Measurements from ENCODE around the gene CCDC13.
"Not testable (repeated sequence)": the region's sequence is repeated elsewhere in the genome, so short reads cannot be mapped to it uniquely, and the experiment has no call there.

Gene CCDC13

GRCh38 chr3:42772670-42773408, at the start of gene CCDC13:
TSS of gene CCDC13 (minus strand) at chr3:42773253. CDS start at chr3:42758345, 14,908 bp downstream.
- peak in 55 of 56 donors; percentile 41 to 97 (median 87) for DNase-seq

GRCh38 chr3:42822828-42823227, 49.8 kb upstream of the CCDC13 start:
- DNase-seq: no peak

GRCh38 chr3:42820746-42821051, 47.6 kb upstream of the CCDC13 start:
- DNase-seq: no peak

DNA sequence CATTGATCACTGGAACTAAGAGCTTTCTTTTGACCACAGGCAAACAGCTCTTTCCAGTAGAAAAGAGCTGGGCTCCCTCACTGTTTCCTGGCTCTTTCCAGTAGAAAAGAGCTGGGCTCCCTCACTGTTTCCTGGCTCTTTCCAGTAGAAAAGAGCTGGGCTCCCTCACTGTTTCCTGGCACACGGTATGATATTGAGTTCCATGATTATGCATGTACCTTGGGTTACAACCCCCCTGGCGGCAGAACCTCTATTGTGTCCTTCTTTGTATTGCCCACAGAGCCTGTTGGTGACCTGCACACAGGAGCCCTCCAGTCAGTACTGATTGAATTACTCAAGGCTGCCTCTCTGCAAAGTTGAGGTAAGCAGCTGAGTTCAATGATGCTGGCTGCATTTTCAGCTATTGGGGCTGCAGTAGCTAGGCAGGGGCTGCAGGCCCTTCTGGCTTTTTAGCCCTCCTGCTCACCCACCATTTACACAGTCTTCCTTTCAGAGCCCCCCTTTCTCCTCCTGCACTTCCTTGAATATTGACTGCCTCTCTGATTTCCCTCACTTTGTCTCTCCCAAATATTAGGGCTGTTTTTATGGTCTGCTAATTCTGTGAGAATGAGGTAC, 46.4 kb upstream of the CCDC13 start:
- no peak for DNase-seq

- no peak for DNase-seq
Observed at GRCh38 chr3:42815826-42816225, 42.8 kb upstream of the CCDC13 start.

DNA sequence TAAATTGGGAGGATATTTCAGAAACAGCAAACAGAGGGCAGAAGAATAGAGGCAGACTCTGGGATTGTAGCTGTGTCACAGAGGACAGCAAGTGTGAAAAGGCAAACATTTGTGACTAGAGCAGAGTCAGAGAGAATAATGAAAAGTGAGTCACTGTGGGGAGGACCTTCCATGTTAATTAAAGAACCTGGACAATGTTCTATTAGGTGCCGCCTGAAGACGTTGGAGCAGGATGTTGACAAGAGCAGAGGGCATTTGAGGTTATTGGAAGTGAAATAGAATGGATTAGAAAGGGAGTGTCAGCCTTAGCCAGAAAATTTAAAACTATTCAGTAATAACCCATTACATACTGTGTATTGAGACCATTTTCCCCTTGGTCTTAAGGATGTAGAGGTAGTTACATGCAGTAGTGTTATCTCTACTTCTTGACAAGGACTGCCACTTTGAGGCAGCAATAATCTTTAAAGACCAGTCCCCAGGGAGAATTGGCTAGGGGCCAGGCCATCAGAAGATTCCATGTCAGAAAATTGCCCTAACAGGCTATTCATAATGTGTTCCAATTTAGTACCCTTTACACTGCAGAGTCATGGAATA, 42.0 kb upstream of the CCDC13 start:
- no peak for DNase-seq

GRCh38 chr3:42814246-42814645, 41.2 kb upstream of the CCDC13 start:
- DNase-seq: no peak

GRCh38 chr3:42811118-42811883, 38.2 kb upstream of the CCDC13 start:
- DNase-seq: not testable (repeated sequence)

DNA sequence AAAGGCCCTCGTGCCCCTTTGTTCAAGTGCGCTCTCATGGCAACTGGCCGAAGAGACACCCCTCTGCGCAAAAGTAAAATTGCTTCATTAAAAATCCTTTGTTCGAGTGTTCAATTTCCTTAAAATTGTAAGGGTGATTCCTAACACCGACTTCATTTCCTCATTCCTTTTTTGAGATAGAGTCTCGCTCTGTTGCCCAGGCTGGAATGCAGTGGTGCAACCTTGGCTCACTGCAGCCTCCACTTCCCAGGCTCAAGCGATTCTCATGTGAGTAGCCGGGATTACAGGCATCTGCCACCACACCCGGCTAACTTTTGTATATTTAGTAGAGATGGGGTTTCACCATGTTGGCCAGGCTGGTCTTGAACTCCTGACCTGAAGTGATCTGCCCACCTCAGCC, 37.7 kb upstream of the CCDC13 start:
- not testable (repeated sequence) for DNase-seq

- no peak for DNase-seq
Observed at GRCh38 chr3:42809202-42809601, 36.1 kb upstream of the CCDC13 start, which contains the start of gene ACKR2. TSS of gene ACKR2 (plus strand) at chr3:42809445. CDS start at chr3:42864503, 55,058 bp downstream.

DNA sequence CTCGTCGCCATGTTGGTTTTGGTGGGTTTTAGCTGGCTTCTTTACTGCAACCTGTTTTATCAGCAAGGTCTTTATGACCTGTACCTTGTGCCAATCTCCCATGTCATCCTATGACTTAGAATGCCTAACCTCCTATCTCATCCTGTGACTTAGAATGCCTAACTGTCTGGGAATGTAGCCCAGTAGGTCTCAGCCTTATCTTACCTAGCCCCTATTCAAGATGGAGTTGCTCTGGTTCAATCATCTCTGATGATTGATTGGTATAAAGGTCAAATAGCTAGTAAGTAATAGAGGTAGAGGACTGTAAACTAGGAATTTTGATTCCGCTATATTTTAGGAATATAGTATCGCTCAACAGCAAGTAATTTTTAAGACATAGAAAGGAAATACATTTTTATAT, 34.9 kb upstream of the CCDC13 start:
- DNase-seq: no peak

DNA sequence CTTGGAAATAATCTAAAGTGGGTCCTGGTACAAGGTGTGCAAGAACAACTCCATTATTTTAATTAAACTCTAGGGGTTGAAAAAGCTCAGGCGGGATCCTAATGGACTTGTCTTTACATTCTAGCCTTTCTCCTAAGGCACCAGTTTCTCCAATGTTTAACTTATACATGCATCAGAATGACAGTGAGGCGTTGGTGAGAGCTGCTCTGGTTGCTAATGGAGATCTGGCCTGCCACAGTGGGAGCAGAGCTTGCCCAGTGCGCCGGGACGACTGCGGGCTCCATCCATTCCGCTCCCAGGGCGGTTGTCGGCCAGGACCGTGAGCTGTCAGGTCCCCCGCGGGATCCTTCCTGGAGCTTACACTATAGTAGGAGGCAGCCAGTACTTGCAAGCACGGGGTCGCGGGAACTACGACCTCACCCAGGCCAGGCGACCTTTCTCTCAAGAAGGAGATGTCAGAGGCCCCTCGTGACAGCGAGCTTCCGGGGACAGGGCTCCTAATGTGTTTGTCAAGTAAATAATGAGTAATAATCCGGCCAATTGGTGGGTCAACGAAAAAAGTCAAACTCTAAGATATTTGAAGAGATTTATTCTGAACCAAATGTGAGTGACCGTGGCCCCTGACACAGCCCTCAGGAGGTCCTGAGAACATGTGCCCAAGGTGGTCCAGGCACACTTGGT, 32.2 kb upstream of the CCDC13 start:
- DNase-seq: peak in 16 of 56 donors; percentile 5 to 26 (median 10)

- DNase-seq: no peak
Observed at GRCh38 chr3:42804831-42805132, 31.7 kb upstream of the CCDC13 start.

DNA sequence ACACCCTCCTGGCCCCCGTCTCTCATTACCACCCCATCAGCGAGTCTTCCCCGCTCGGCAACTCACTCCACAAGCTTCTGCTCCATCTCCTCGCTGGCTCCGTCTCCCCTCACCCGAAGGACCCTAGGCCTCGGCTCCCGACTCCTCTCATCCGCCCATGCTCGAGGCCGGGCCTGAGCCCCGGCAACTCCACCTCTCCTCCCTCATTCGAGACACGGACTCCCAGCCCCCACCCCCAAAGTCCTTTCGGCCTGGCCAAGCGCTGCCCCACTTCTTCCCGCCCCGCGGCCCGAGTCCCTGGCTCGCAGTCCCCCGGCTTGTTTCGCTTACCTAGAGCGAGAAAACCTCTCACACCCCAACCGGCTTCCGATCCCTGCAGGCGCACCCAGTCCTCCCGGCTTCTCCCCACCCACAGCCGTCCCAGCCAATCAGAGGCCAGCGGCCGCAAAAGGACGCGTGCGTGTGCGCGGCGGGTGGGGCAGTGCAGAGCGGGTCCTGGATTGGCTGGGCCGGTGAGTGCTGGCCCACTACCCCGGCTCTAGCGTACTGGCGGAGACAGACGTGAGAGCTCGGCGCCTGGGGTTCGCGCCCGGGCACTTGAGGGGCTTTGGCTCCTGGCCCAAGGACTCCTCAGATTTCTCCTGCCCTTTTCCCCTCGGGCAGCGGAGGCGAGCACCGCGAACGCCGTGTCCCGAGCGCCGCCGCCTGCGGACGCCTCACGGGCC, 31.2 kb upstream of the CCDC13 start, which contains the start of gene HIGD1A:
HIGD1A (minus strand) TSS at position 385 of the 725 bp plus-strand sequence. CDS start 10,237 bp downstream, outside the sequence.
- DNase-seq: peak; percentile 77 to 98 (median 95)

GRCh38 chr3:42803414-42804105, 30.5 kb upstream of the CCDC13 start:
- peak in 23 of 56 donors; percentile 17 to 75 (median 53) for DNase-seq

DNA sequence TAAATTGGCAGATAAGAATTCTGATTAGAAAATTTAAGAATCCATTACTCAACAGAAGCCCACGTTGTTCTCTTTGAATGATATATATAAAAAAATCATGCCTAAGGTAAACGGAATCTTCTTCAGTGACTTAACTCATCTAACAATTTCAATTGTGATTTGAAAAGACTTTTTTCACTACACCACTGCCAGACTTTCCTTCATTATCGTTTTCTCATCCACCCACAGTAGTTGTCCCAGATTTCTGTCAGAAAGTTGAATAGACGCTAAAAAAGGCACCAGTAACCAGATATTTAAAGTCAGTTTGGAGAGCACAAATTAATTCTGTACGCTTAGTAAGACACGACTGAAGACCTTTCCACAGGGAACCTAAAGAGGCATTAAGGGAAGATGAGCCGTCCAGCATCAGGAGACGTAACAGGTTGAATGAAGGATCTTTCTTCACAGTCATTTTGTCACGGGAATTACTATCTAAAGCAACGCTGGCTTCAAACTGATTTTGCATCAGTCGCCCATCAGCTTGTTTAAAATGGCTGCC, 29.9 kb upstream of the CCDC13 start:
- peak in 1 of 56 donors; percentile 36 for DNase-seq

DNA sequence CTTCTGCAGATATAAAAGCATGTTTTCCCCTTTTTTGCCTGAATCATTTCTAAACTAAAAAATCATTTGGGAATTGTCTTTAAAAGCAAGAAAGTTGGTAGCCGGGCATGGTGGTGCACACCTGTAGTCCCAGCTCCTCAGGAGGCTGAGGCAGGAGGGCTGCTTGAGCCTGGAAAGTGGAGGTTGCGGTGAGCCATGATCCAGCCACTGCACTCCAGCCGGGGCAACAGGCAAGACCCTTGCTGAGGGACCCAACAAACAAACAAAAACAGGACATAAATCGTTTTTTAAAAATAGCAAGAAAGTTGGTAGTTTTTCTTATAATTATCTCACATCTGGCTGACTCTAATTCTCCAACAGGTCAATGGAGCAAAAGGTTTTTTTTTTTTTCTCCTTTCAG, 28.7 kb upstream of the CCDC13 start:
- DNase-seq: no peak

- no peak for DNase-seq
Observed at GRCh38 chr3:42801048-42801620, 28.1 kb upstream of the CCDC13 start.

DNA sequence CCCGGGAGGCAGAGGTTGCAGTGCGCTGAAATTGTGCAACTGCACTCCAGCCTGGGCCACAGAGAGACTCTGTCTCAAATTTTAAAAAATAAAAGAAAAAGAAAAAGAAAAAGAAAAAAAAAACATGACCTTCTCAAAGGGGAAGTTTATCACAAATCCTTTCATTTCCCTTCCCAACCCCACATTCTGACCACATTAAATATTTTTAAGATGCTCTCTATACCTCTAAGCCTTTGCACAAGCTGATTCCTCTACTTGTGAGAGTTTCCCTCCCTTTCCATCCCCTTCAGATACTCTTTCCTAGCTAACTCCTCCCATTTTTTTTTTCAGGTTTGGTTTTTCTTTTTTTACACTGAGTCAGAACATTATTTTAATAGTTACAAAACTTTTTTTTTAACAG, 27.2 kb upstream of the CCDC13 start:
- DNase-seq: no peak
